PC-9 (cell line): Measurements from ENCODE around the gene NMRK2.

Experiments
- CTCF ChIP-seq: fragments of 200-600 bp; sonication (generic); conservative IDR thresholded peaks from 2 replicates; pipeline ENCODE4 v1.6.1; 2017; ENCODE audit warnings: mixed run types, antibody characterized with exemption, mild to moderate bottlenecking, moderate library complexity
- EZH2 ChIP-seq: fragments of 200-600 bp; sonication (generic); IDR thresholded peaks from 2 replicates; pipeline ENCODE4 v1.8.0; 2017; ENCODE audit warnings: antibody characterized with exemption, low read depth

DNA sequence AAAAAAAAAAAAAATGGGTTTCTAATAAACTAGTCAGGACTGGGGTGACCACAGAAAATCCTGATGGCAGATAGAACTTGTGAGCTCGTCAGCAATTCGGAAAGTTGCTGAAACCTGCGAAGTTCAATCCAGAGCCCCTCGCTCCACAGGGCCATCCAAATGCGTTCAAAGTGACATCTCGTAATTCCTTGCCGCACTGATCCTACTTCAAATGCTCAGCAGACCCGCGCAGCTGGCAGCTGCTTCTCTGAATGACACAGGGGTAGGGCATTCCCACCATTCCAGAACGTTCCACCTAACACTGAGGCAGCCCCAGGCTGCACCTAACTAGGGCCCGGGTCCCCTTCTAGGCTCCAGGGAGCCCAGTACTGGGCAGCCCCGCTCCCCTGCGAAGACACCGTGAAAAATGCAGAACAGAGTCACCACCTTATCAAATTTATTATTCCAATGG, 42.8 kb downstream of the NMRK2 start:
- TF ChIP-seq CTCF = no peak
- TF ChIP-seq EZH2 = no peak
